CD4-positive, CD25-positive, alpha-beta regulatory T cell (primary cell): ENCODE measurements around the gene SULT1E1. TPM values are rescaled to one million over a fixed set of nuclear protein-coding genes. Genes with fewer than 3 reads are reported as not detected.
A peak's percentile ranks its signal among the peaks of the same experiment; 100 is the strongest.

ENCODE experiments used
- ATAC-seq, 2 donors: fragments of 150-1000 bp; cut with Tn5 transposase; one replicate each; pipeline ENCODE4 v1.10.0; 2021; ENCODE audit warnings: low read depth in 2 of 2, moderate number of reproducible peaks in 2 of 2, moderate library complexity in 1 of 2
- DNase-seq, 3 donors: peaks; one replicate each; pipeline versions ENCODE4 v3.0.0 to v3.0.0-alpha.2; 2012 to 2022; ENCODE audit warnings: mixed read lengths in 1 of 3
- H3K27ac ChIP-seq: one replicate; pipeline ENCODE4 v1.7.0; 2013; ENCODE audit warnings: mild to moderate bottlenecking, low read length; ENCODE audit not compliant: insufficient read depth, poor library complexity, severe bottlenecking
- H3K27me3 ChIP-seq: one replicate; pipeline ENCODE4 v1.7.0; 2013; ENCODE audit warnings: low read length; ENCODE audit not compliant: control insufficient read depth, insufficient read depth
- H3K36me3 ChIP-seq: one replicate; pipeline ENCODE4 v1.7.0; 2013; ENCODE audit warnings: mild to moderate bottlenecking, low read length, moderate library complexity; ENCODE audit not compliant: control insufficient read depth, insufficient read depth
- H3K4me1 ChIP-seq: 2 replicates; pipeline ENCODE4 v1.7.0; 2013; ENCODE audit warnings: mild to moderate bottlenecking, low read length; ENCODE audit not compliant: insufficient read depth, control insufficient read depth, poor library complexity, severe bottlenecking
- H3K4me3 ChIP-seq: one replicate; pipeline ENCODE4 v1.7.0; 2013; ENCODE audit warnings: low read depth, mild to moderate bottlenecking, low read length, moderate library complexity
- H3K9me3 ChIP-seq, 2 experiments: 1 replicate in 1 of 2; 2 replicates in 1 of 2; pipeline ENCODE4 v1.7.0; 2013; ENCODE audit warnings: low read length in 2 of 2, mild to moderate bottlenecking in 1 of 2, moderate library complexity in 1 of 2; ENCODE audit not compliant: control insufficient read depth in 2 of 2
- H3K27ac Mint-ChIP-seq, 3 donors: one replicate each; pipeline ENCODE4 v1.8.0; 2020 to 2022; ENCODE audit warnings: mild to moderate bottlenecking in 3 of 3, mixed read lengths in 3 of 3, moderate library complexity in 2 of 3
- H3K27me3 Mint-ChIP-seq: one replicate; pipeline ENCODE4 v1.8.0; 2022; ENCODE audit warnings: mild to moderate bottlenecking, mixed read lengths
- H3K36me3 Mint-ChIP-seq: one replicate; pipeline ENCODE4 v1.8.0; 2020; ENCODE audit warnings: mixed read lengths
- H3K4me1 Mint-ChIP-seq, 4 donors: one replicate each; pipeline ENCODE4 v1.8.0; 2020 to 2022; ENCODE audit warnings: mixed read lengths in 4 of 4, mild to moderate bottlenecking in 1 of 4
- H3K4me3 Mint-ChIP-seq, 4 donors: one replicate each; pipeline ENCODE4 v1.8.0; 2020 to 2022; ENCODE audit warnings: mild to moderate bottlenecking in 4 of 4, mixed read lengths in 4 of 4, moderate library complexity in 3 of 4
- H3K9me3 Mint-ChIP-seq, 7 donors: one replicate each; pipeline ENCODE4 v1.8.0; 2020 to 2022; ENCODE audit warnings: mixed read lengths in 7 of 7, mild to moderate bottlenecking in 3 of 7, moderate library complexity in 2 of 7
- polyA plus RNA-seq, 4 donors: library from polyadenylated mRNA; unstranded; fragments of 300-500 nt; fragmentation: Illumina TruSeq; gene quantifications; one replicate each; pipeline ENCODE4 v1.2.3, GENCODE V29; 2021
- total RNA-seq: library from RNA; stranded (reverse); gene quantifications from one replicate; pipeline ENCODE4 v1.2.3, GENCODE V29; 2022

Gene SULT1E1, protein sequence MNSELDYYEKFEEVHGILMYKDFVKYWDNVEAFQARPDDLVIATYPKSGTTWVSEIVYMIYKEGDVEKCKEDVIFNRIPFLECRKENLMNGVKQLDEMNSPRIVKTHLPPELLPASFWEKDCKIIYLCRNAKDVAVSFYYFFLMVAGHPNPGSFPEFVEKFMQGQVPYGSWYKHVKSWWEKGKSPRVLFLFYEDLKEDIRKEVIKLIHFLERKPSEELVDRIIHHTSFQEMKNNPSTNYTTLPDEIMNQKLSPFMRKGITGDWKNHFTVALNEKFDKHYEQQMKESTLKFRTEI
- not detected for total RNA-seq
- polyA plus RNA-seq: not detected

DNA sequence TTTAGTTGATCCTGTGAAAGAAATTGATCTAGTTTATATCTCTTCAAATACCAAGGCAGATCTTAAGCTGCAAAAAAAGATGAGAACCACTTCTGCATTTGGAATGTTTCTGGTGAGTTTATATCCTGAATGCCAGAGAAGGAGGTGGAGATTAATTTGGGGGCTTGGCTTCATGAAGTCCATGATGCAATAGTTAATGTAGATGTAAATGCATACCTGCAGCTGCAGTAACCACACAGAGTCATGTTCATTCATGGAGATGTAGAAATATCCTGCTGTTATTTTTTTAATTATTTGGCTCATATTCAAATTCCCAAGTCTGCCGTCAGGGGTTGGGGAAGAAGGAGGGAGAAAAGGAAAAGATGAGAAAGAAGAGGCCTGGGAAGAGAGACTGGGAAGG lies at the start of gene SULT1E1:
Gene SULT1E1 (minus strand): TSS at position 94 of the 400 bp plus-strand sequence. CDS start 2,501 bp downstream, outside the sequence.
- Histone ChIP-seq H3K27me3 (no peaks in the 10 kb centered on the region), H3K9me3 (no peaks in the 10 kb centered on the region), H3K4me3 (no peak within 1 kb of the TSS), H3K27ac (no peak within 1 kb of the TSS), H3K36me3 (no peaks in the 10 kb centered on the region), H3K4me1 (no peaks in the 10 kb centered on the region)
- no peaks in the 10 kb centered on the region for H3K27me3 Mint-ChIP-seq
- ATAC-seq: no peak
- DNase-seq: no peak
- no peaks in the 10 kb centered on the region for H3K4me1 Mint-ChIP-seq
- peaks cover 0 to 2% (median 0%) of the 10 kb centered on the region in 7 donors for H3K9me3 Mint-ChIP-seq
- no peaks in the 10 kb centered on the region for H3K36me3 Mint-ChIP-seq
- H3K4me3 Mint-ChIP-seq: no peak within 1 kb of the TSS
- H3K27ac Mint-ChIP-seq: no peak within 1 kb of the TSS

DNA sequence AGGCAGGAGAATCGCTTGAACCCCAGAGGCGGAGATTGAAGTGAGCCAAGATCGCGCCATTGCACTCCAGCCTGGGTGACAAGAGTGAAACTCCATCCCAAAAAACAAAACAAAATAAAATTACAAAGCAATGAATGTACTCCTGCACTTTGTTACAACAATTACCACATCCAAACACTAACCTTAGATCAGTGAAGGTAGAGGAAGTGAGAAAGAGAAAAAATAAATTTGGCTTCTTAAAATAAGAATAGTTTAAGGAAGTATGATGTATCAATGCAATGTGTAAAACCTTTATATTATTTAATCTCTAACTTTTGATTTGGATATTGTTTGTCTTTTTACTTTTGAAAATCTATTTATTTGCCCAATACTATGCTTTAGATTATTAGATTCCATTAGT lies 49.2 kb upstream of the SULT1E1 start:
- Mint-ChIP-seq H3K4me3 (no peak overlapping the region), H3K27ac (no peak overlapping the region), H3K9me3 (no peaks in the 10 kb centered on the region), H3K4me1 (no peaks in the 10 kb centered on the region), H3K27me3 (no peaks in the 10 kb centered on the region), H3K36me3 (no peaks in the 10 kb centered on the region)
- H3K9me3 ChIP-seq: no peaks in the 10 kb centered on the region
- H3K36me3 ChIP-seq: no peaks in the 10 kb centered on the region
- no peaks in the 10 kb centered on the region for H3K4me1 ChIP-seq
- H3K27me3 ChIP-seq: no peaks in the 10 kb centered on the region
- H3K4me3 ChIP-seq: no peak overlapping the region
- DNase-seq: no peak
- H3K27ac ChIP-seq: no peak overlapping the region
- no peak for ATAC-seq

DNA sequence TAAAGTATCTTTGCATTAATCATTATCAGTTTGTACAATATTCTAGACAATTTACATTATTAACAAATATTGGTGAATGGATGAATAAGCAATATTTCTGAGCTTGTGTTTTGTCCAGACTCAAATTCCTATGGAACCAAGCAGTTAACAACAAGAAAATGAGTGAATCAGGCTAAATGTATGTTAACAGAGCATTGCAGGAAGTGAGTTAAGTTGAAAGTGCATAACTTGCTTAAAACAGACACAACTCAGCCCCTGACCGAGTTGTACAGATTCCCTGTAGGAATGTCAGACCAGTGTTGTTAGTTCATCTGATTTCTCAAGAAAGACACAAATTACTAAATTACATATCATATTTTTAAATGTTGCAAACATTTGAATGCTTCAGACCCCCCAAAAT lies 47.2 kb upstream of the SULT1E1 start:
- Histone ChIP-seq H3K27ac (no peak overlapping the region), H3K27me3 (no peaks in the 10 kb centered on the region), H3K9me3 (no peaks in the 10 kb centered on the region), H3K4me3 (no peak overlapping the region), H3K4me1 (no peaks in the 10 kb centered on the region), H3K36me3 (no peaks in the 10 kb centered on the region)
- DNase-seq (no peak), ATAC-seq (no peak)
- H3K4me1 Mint-ChIP-seq: no peaks in the 10 kb centered on the region
- H3K4me3 Mint-ChIP-seq: no peak overlapping the region
- peaks cover 0 to 1% (median 0%) of the 10 kb centered on the region in 7 donors for H3K9me3 Mint-ChIP-seq
- H3K27ac Mint-ChIP-seq: no peak overlapping the region
- no peaks in the 10 kb centered on the region for H3K36me3 Mint-ChIP-seq
- H3K27me3 Mint-ChIP-seq: no peaks in the 10 kb centered on the region

DNA sequence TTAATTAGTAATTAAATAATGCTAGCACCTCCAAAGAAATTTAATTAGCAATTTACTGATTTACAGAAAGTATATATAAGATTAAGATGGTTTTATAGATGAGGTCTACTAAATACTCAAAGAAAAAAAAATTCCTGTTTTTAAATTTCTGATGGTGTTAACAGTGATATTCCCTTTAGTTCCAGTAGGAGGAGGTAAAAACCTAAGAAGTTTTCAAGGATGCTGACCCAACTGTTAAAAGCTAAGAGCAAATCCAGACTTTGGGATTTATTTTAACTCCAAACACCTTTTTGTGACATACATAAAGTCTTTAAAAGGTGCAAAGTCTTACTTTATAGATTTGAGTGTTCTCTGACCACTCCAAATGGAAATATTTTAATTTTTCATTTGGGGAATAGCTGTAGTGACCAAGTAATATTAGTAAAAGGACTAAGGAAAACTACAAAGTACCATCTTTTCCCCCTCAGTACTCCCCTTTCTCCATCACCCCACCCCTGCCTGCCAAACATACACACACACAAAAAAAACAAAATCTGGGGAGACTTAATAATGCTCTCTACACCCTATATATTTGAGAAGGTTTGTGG lies 36.7 kb upstream of the SULT1E1 start:
- Mint-ChIP-seq H3K4me3 (no peak overlapping the region), H3K36me3 (no peaks in the 10 kb centered on the region), H3K27me3 (peaks cover 5% of the 10 kb centered on the region), H3K27ac (no peak overlapping the region), H3K4me1 (no peaks in the 10 kb centered on the region), H3K9me3 (peaks cover 0 to 3% (median 0%) of the 10 kb centered on the region in 7 donors)
- Histone ChIP-seq H3K9me3 (no peaks in the 10 kb centered on the region), H3K4me1 (no peaks in the 10 kb centered on the region), H3K36me3 (no peaks in the 10 kb centered on the region), H3K4me3 (no peak overlapping the region), H3K27me3 (no peaks in the 10 kb centered on the region), H3K27ac (no peak overlapping the region)
- ATAC-seq (no peak), DNase-seq (no peak)

DNA sequence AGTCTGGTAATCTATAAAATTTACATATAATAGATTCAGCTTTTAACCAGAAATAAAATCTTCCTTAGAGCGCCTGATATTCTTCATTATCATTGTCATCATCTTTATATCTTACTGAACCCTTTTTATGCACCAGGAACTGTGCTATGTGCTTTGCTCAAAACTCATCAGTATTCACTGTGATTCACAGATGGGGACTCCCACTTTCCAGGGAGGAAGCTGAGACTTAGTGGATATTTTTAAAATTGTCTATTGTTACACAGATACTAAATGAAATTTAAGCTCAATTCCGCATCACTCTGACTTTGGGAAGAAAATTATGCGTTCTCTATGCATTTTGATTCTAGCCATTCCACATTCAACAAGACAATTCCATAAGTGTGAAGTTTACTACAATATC lies 34.8 kb upstream of the SULT1E1 start:
- no peaks in the 10 kb centered on the region for H3K4me1 Mint-ChIP-seq
- DNase-seq (no peak), ATAC-seq (no peak)
- Histone ChIP-seq H3K4me1 (no peaks in the 10 kb centered on the region), H3K27me3 (no peaks in the 10 kb centered on the region), H3K4me3 (no peak overlapping the region), H3K9me3 (no peaks in the 10 kb centered on the region), H3K36me3 (no peaks in the 10 kb centered on the region), H3K27ac (no peak overlapping the region)
- H3K9me3 Mint-ChIP-seq: peaks cover 0 to 3% (median 0%) of the 10 kb centered on the region in 7 donors
- H3K27ac Mint-ChIP-seq: no peak overlapping the region
- no peaks in the 10 kb centered on the region for H3K36me3 Mint-ChIP-seq
- H3K4me3 Mint-ChIP-seq: no peak overlapping the region
- H3K27me3 Mint-ChIP-seq: peaks cover 8% of the 10 kb centered on the region

DNA sequence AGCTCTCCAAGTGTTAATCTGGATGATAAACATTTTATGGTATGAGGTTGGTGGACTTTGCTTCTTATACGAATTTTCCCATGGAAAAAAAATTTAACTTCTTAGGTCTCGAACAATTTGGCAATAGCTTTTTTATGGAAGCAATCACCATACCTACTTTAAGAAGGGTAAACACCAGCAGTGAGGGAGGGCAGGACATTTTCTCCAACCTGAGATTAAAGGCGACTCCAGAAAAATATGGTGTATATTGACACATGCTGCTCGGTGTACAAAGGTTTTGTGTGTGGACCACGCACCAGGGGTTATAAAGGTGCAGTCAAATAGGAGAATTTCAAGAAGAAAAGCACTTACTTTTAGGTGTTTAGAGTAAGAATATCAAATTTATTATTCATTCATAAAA lies 34.2 kb upstream of the SULT1E1 start:
- H3K4me1 Mint-ChIP-seq: no peaks in the 10 kb centered on the region
- DNase-seq: no peak
- Histone ChIP-seq H3K36me3 (no peaks in the 10 kb centered on the region), H3K9me3 (no peaks in the 10 kb centered on the region), H3K4me1 (no peaks in the 10 kb centered on the region), H3K27ac (no peak overlapping the region), H3K4me3 (no peak overlapping the region), H3K27me3 (no peaks in the 10 kb centered on the region)
- H3K36me3 Mint-ChIP-seq: no peaks in the 10 kb centered on the region
- ATAC-seq: no peak
- H3K27ac Mint-ChIP-seq: no peak overlapping the region
- H3K4me3 Mint-ChIP-seq: no peak overlapping the region
- peaks cover 0 to 3% (median 0%) of the 10 kb centered on the region in 7 donors for H3K9me3 Mint-ChIP-seq
- H3K27me3 Mint-ChIP-seq: peaks cover 8% of the 10 kb centered on the region

DNA sequence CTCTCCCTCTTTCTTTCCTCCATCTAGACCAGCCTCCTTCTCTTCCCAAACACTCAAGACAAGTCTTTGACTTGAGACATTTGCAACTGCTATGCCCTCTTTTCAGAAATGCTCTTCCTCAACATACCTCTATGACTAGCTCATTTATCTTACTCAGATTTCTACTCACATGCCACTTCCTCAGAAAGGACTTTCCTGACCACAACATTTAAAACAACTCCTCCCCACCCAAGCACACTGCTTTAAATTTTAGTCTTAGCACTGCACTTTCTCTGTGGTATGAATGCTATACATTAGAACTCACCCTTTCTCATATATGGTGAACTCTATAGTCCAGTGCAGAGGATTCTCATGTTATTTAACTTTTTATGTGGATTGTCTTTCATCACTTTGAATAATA lies 28.4 kb upstream of the SULT1E1 start:
- no peak overlapping the region for H3K4me3 Mint-ChIP-seq
- peaks cover 4% of the 10 kb centered on the region for H3K27me3 Mint-ChIP-seq
- H3K4me3 ChIP-seq: no peak overlapping the region
- no peaks in the 10 kb centered on the region for H3K36me3 Mint-ChIP-seq
- H3K27ac ChIP-seq: no peak overlapping the region
- H3K9me3 ChIP-seq: no peaks in the 10 kb centered on the region
- H3K9me3 Mint-ChIP-seq: peaks cover 0 to 3% (median 1%) of the 10 kb centered on the region in 7 donors
- H3K4me1 ChIP-seq: no peaks in the 10 kb centered on the region
- H3K4me1 Mint-ChIP-seq: peaks cover 0 to 3% (median 0%) of the 10 kb centered on the region in 4 donors
- H3K27ac Mint-ChIP-seq: no peak overlapping the region
- peak in 1 of 3 donors; percentile 1 for DNase-seq
- no peaks in the 10 kb centered on the region for H3K27me3 ChIP-seq
- no peak for ATAC-seq
- H3K36me3 ChIP-seq: no peaks in the 10 kb centered on the region

DNA sequence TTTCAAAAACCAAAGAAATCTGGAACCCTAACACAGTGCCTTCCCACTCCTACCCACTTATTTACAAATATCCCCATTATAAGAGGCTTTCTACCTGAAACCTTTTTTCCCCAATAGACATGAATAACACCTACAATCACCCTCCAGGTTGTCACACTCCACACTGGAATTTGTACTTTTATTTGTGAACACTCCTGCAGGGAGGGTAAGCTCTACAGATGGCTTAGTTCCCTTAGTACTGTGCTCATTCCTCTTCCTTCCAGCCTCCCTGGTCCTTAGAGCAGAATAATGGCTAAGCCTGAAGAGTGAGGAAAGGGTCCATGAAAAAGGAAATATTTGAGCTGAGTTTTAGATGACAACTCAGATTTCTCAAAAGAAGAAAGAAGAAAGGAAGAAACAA lies 22.2 kb upstream of the SULT1E1 start:
- Mint-ChIP-seq H3K36me3 (no peaks in the 10 kb centered on the region), H3K4me1 (peaks cover 0 to 1% (median 0%) of the 10 kb centered on the region in 4 donors), H3K27me3 (no peaks in the 10 kb centered on the region), H3K4me3 (no peak overlapping the region), H3K27ac (no peak overlapping the region), H3K9me3 (peaks cover 0 to 3% (median 0%) of the 10 kb centered on the region in 7 donors)
- ATAC-seq (no peak), DNase-seq (no peak)
- H3K4me1 ChIP-seq: no peaks in the 10 kb centered on the region
- no peaks in the 10 kb centered on the region for H3K36me3 ChIP-seq
- no peak overlapping the region for H3K4me3 ChIP-seq
- H3K9me3 ChIP-seq: no peaks in the 10 kb centered on the region
- H3K27me3 ChIP-seq: no peaks in the 10 kb centered on the region
- no peak overlapping the region for H3K27ac ChIP-seq
